A673 (cell line): ENCODE results near the gene DENND5B.

Experiments used
- EZH2 ChIP-seq: fragments of 200-600 bp; sonication (generic); IDR thresholded peaks from 2 replicates; pipeline ENCODE4 v1.6.1; 2017; ENCODE audit warnings: borderline replicate concordance, low read depth, mild to moderate bottlenecking, mixed read lengths, antibody characterized with exemption, low read length; ENCODE audit not compliant: poor library complexity, severe bottlenecking
- TF ChIP-seq, protein P1 (sequence below): fragments of 300-800, 200-600 bp; sonication (generic); conservative IDR thresholded peaks from 2 replicates; pipeline ENCODE4 v1.5.1; 2017; ENCODE audit warnings: low read depth, mild to moderate bottlenecking, antibody characterized with exemption, low read length, moderate library complexity, mixed read lengths

DNA sequence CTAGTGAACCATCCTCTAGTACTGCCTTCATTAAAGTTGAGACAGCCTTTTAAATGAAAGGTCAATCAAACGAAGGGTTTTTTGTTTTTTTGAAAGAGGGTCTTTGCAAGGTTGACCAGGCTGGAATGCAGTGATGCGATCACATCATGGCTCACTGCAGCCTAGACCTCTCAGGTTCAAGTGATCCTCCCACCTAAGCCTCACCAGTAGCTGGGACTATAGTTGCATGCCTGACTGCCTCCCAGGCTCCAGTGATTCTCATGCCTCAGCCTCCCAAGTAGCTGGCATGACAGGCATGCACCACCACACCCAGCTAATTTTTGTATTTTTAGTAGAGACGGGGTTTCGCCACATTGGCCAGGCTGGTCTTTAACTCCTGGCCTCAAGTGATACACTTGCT, 150.3 kb downstream of the DENND5B start:
- TF ChIP-seq, protein P1, sequence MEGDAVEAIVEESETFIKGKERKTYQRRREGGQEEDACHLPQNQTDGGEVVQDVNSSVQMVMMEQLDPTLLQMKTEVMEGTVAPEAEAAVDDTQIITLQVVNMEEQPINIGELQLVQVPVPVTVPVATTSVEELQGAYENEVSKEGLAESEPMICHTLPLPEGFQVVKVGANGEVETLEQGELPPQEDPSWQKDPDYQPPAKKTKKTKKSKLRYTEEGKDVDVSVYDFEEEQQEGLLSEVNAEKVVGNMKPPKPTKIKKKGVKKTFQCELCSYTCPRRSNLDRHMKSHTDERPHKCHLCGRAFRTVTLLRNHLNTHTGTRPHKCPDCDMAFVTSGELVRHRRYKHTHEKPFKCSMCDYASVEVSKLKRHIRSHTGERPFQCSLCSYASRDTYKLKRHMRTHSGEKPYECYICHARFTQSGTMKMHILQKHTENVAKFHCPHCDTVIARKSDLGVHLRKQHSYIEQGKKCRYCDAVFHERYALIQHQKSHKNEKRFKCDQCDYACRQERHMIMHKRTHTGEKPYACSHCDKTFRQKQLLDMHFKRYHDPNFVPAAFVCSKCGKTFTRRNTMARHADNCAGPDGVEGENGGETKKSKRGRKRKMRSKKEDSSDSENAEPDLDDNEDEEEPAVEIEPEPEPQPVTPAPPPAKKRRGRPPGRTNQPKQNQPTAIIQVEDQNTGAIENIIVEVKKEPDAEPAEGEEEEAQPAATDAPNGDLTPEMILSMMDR = no peak
- TF ChIP-seq EZH2 = no peak
